Spleen (tissue), 11 donors: ENCODE measurements around the gene TRPM1. TPM values are rescaled to one million over a fixed set of nuclear protein-coding genes. Genes with fewer than 3 reads are reported as not detected.

Source experiments
- DNase-seq: peaks from one replicate; pipeline ENCODE4 v3.0.0-alpha.2; 2020
- H3K27ac ChIP-seq, 8 donors: fragments of 200-600 bp; sonication (generic) in 7 of 8; 1 replicate in 4 of 8; 2 replicates in 4 of 8; pipeline versions ENCODE4 v1.5.0 to v1.8.0; 2016 to 2021; ENCODE audit warnings: inconsistent platforms in 4 of 8, mild to moderate bottlenecking in 4 of 8, moderate library complexity in 1 of 8
- H3K27me3 ChIP-seq, 7 donors: fragments of 200-600 bp; sonication (generic) in 6 of 7; replicated peaks in 1 of 7; 1 replicate in 4 of 7; 2 replicates in 3 of 7; pipeline versions ENCODE4 v1.5.0 to v1.8.0; 2016 to 2021; ENCODE audit warnings: inconsistent platforms in 3 of 7, mild to moderate bottlenecking in 1 of 7
- H3K36me3 ChIP-seq, 6 donors: fragments of 200-600 bp; sonication (generic) in 5 of 6; 1 replicate in 4 of 6; 2 replicates in 2 of 6; pipeline versions ENCODE4 v1.5.0 to v1.8.0; 2016 to 2021; ENCODE audit warnings: inconsistent platforms in 2 of 6
- H3K4me1 ChIP-seq, 6 donors: fragments of 200-600 bp; sonication (generic) in 5 of 6; 1 replicate in 3 of 6; 2 replicates in 3 of 6; pipeline versions ENCODE4 v1.5.0 to v1.8.0; 2016 to 2021; ENCODE audit warnings: inconsistent platforms in 3 of 6
- H3K4me3 ChIP-seq, 8 donors: fragments of 200-600 bp; sonication (generic) in 7 of 8; 1 replicate in 4 of 8; 2 replicates in 4 of 8; pipeline versions ENCODE4 v1.5.0 to v1.8.0; 2016 to 2021; ENCODE audit warnings: inconsistent platforms in 4 of 8, mild to moderate bottlenecking in 4 of 8, moderate library complexity in 2 of 8
- H3K9me3 ChIP-seq, 8 donors: fragments of 200-600 bp; sonication (generic) in 7 of 8; 1 replicate in 4 of 8; 2 replicates in 4 of 8; pipeline versions ENCODE4 v1.5.0 to v1.8.0; 2016 to 2021; ENCODE audit warnings: inconsistent platforms in 4 of 8
- CTCF ChIP-seq, 11 experiments: fragments of 200-600 bp in 7 of 11; fragments of 450-650 bp in 4 of 11; sonication (generic) in 4 of 11; IDR thresholded peaks in 8 of 11; conservative IDR thresholded peaks in 3 of 11; 1 replicate in 7 of 11; 2 replicates in 4 of 11; pipeline versions ENCODE4 v1.4.0 to v1.8.0; 2016 to 2021; ENCODE audit warnings: antibody characterized with exemption in 11 of 11, inconsistent platforms in 4 of 11, mild to moderate bottlenecking in 1 of 11
- POLR2A ChIP-seq, 3 donors: fragments of 450-650 bp; IDR thresholded peaks; one replicate each; pipeline ENCODE4 v1.5.1; 2017; ENCODE audit warnings: antibody characterized with exemption in 3 of 3, mild to moderate bottlenecking in 1 of 3
- POLR2AphosphoS5 ChIP-seq, 3 donors: sonication (generic); formaldehyde crosslinking; IDR thresholded peaks; one replicate each; pipeline ENCODE4 v1.5.1; 2017; ENCODE audit warnings: antibody characterized with exemption in 3 of 3
- WGBS, 5 donors: extraction: QIAGEN DNeasy Blood & Tissue Kit in 3 of 5; methylation state at CpG; one replicate each; pipeline versions ENCODE4 v1.1.5 to v1.1.7; 2013 to 2018; 5-methylcytosine and 5-hydroxymethylcytosine counted together
- intact Hi-C: fragments of 100-400 bp; cut with DNase I; formaldehyde crosslinking; loops from one replicate; pipeline ENCODE4 v1.15.0; 2023; ENCODE audit warnings: low total_unique reads
- polyA plus RNA-seq, 3 donors: library from polyadenylated mRNA; stranded (reverse); fragments of 200-250 nt; gene quantifications; one replicate each; pipeline ENCODE4 v1.2.1, GENCODE V29; 2013
- total RNA-seq, 7 donors: library from RNA; depleted of rRNA in 3 of 7; stranded (reverse); fragments of >200 nt in 3 of 7; fragmentation: NEBNext Ultra II Directional in 4 of 7; extraction: Animal tissue kit (Norgen Biotek cat#: 25700) in 4 of 7; gene quantifications; one replicate each; pipeline versions ENCODE4 v1.1.0 to v1.2.1, GENCODE V29; 2016 to 2021
- donor health status: healthy with polysubstance abuse.
- donor health status: DM: no; HTN: no; CAD: no; lungs with moderate emphysema.
- donor health status: DM: no; HTN: no; CAD: no.
- donor health status: Bipolar disorder and iron deficiency.
- donor health status: healthy.
- donor health status: DM: no; HTN: no; CAD: no.
- donor health status: DM: yes; HTN: yes; CAD: no.

TRPM1 gene
- total and polyA plus RNA-seq, 10 donors, result 0.06 to 0.42 TPM; not detected in 8

- peaks cover 0 to 13% (median 0%) of the 10 kb centered on the region in 6 donors for H3K4me1 ChIP-seq
- H3K36me3 ChIP-seq, result no peaks in the 10 kb centered on the region
- intact Hi-C loops, result no loop called here
- no peak for DNase-seq
- H3K4me3 ChIP-seq, result no peak overlapping the region
- no peaks in the 10 kb centered on the region for H3K9me3 ChIP-seq
- H3K27ac ChIP-seq, result no peak overlapping the region
- WGBS, 5 donors, result 92 to 98% (median 95%) methylated on average over 6 of the region's 6 CpGs
- TF ChIP-seq POLR2AphosphoS5 (IDR thresholded peaks at IDR 0.05), result no peak
- TF ChIP-seq CTCF (IDR thresholded peaks at IDR 0.05 in 8 of 11, conservative IDR thresholded peaks at IDR 0.05 in 3 of 11), result no peak
- no peak for TF ChIP-seq POLR2A (IDR thresholded peaks at IDR 0.05)
- H3K27me3 ChIP-seq, result no peaks in the 10 kb centered on the region
Observed at GRCh38 chr15:31065824-31066223, 35.7 kb downstream of the TRPM1 start.

GRCh38 chr15:31062911-31063310 is 38.6 kb downstream of the TRPM1 start:
- intact Hi-C loops, result no loop called here
- H3K4me3 ChIP-seq, result no peak overlapping the region
- H3K4me1 ChIP-seq, result no peaks in the 10 kb centered on the region
- WGBS, 5 donors, result 81 to 86% (median 85%) methylated on average over 17 of the region's 17 CpGs
- no peaks in the 10 kb centered on the region for H3K27me3 ChIP-seq
- no peak overlapping the region for H3K27ac ChIP-seq
- no peak for TF ChIP-seq POLR2AphosphoS5 (IDR thresholded peaks at IDR 0.05)
- no peak for TF ChIP-seq POLR2A (IDR thresholded peaks at IDR 0.05)
- no peak for TF ChIP-seq CTCF (IDR thresholded peaks at IDR 0.05 in 8 of 11, conservative IDR thresholded peaks at IDR 0.05 in 3 of 11)
- no peak for DNase-seq
- no peaks in the 10 kb centered on the region for H3K9me3 ChIP-seq
- no peaks in the 10 kb centered on the region for H3K36me3 ChIP-seq

- no peaks in the 10 kb centered on the region for H3K36me3 ChIP-seq
- no peak for TF ChIP-seq CTCF (IDR thresholded peaks at IDR 0.05 in 8 of 11, conservative IDR thresholded peaks at IDR 0.05 in 3 of 11)
- no peak for TF ChIP-seq POLR2A (IDR thresholded peaks at IDR 0.05)
- TF ChIP-seq POLR2AphosphoS5 (IDR thresholded peaks at IDR 0.05), result no peak
- intact Hi-C loops, result no loop called here
- H3K4me3 ChIP-seq, result no peak overlapping the region
- no peaks in the 10 kb centered on the region for H3K9me3 ChIP-seq
- H3K27ac ChIP-seq, result no peak overlapping the region
- no peak for DNase-seq
- H3K27me3 ChIP-seq, result no peaks in the 10 kb centered on the region
- WGBS, 5 donors, result 65 to 75% (median 73%) methylated on average over 4 of the region's 4 CpGs
- no peaks in the 10 kb centered on the region for H3K4me1 ChIP-seq
Observed at GRCh38 chr15:31062310-31062847, 39.1 kb downstream of the TRPM1 start.

- 86 to 95% (median 90%) methylated on average over 13 to 15 of the region's 15 CpGs for WGBS, 5 donors
- intact Hi-C loops, result no loop called here
- TF ChIP-seq POLR2A (IDR thresholded peaks at IDR 0.05) (no peak), CTCF (IDR thresholded peaks at IDR 0.05 in 8 of 11, conservative IDR thresholded peaks at IDR 0.05 in 3 of 11) (no peak), POLR2AphosphoS5 (IDR thresholded peaks at IDR 0.05) (no peak)
- H3K9me3 ChIP-seq, result no peaks in the 10 kb centered on the region
- no peaks in the 10 kb centered on the region for H3K27me3 ChIP-seq
- no peak overlapping the region for H3K27ac ChIP-seq
- H3K36me3 ChIP-seq, result no peaks in the 10 kb centered on the region
- DNase-seq, result no peak
- H3K4me3 ChIP-seq, result no peak overlapping the region
- H3K4me1 ChIP-seq, result no peaks in the 10 kb centered on the region
Observed at GRCh38 chr15:31060429-31061140, 40.9 kb downstream of the TRPM1 start.
